GM19023 (cell line): ENCODE results near the gene GLRA2.
"Not testable (repeated sequence)": the region's sequence is repeated elsewhere in the genome, so short reads cannot be mapped to it uniquely, and the experiment has no call there.

ENCODE experiments used
- ATAC-seq: cut with Tn5 transposase; IDR thresholded peaks from one replicate; pipeline ENCODE4 v1.9.1; 2021; ENCODE audit warnings: mild to moderate bottlenecking, moderate library complexity; ENCODE audit not compliant: unreplicated experiment

The GLRA2 gene

GRCh38 chrX:14590693-14591424 lies 61.5 kb downstream of the GLRA2 start:
- ATAC-seq, result no peak

GRCh38 chrX:14591976-14592375 lies 62.6 kb downstream of the GLRA2 start:
- no peak for ATAC-seq

- no peak for ATAC-seq
Observed at GRCh38 chrX:14594521-14594920, 65.2 kb downstream of the GLRA2 start.

- ATAC-seq, result no peak
Observed at GRCh38 chrX:14598330-14598729, 69.0 kb downstream of the GLRA2 start.

GRCh38 chrX:14607446-14607985 lies 78.2 kb downstream of the GLRA2 start:
- ATAC-seq, result no peak

- not testable (repeated sequence) for ATAC-seq
Observed at GRCh38 chrX:14612450-14612849, 83.1 kb downstream of the GLRA2 start.

GRCh38 chrX:14616301-14616700 lies 87.0 kb downstream of the GLRA2 start:
- ATAC-seq, result no peak

- no peak for ATAC-seq
Observed at GRCh38 chrX:14616836-14617235, 87.5 kb downstream of the GLRA2 start.

GRCh38 chrX:14618177-14618965 lies 89.0 kb downstream of the GLRA2 start:
- no peak for ATAC-seq

- no peak for ATAC-seq
Observed at GRCh38 chrX:14630733-14631132, 101.4 kb downstream of the GLRA2 start.

- no peak for ATAC-seq
Observed at GRCh38 chrX:14641681-14642655, 112.6 kb downstream of the GLRA2 start.

GRCh38 chrX:14660970-14661369 lies 131.6 kb downstream of the GLRA2 start:
- ATAC-seq, result no peak

- ATAC-seq, result no peak
Observed at GRCh38 chrX:14670819-14671218, 141.5 kb downstream of the GLRA2 start.

GRCh38 chrX:14672611-14673172 lies 143.4 kb downstream of the GLRA2 start:
- no peak for ATAC-seq

GRCh38 chrX:14673236-14673635 lies 143.9 kb downstream of the GLRA2 start:
- ATAC-seq, result no peak

- peak; percentile 84 for ATAC-seq
Observed at GRCh38 chrX:14673764-14674163, 144.4 kb downstream of the GLRA2 start.

GRCh38 chrX:14675500-14675899 lies 146.2 kb downstream of the GLRA2 start:
- no peak for ATAC-seq

GRCh38 chrX:14676431-14676830 lies 147.1 kb downstream of the GLRA2 start:
- ATAC-seq, result no peak

GRCh38 chrX:14688331-14688730 lies 159.0 kb downstream of the GLRA2 start:
- not testable (repeated sequence) for ATAC-seq

- ATAC-seq, result no peak
Observed at GRCh38 chrX:14690553-14690952, 161.2 kb downstream of the GLRA2 start.
